A549 treated with AZD2906 at 1 μM for 4 hours (cell line): ENCODE data around the gene BPIFB2. TPM values are rescaled to one million over a fixed set of nuclear protein-coding genes. Genes with fewer than 3 reads are reported as not detected.

ENCODE experiments used
- total RNA-seq: library from RNA; stranded (reverse); fragments of 200-300 nt; extraction: Qiagen RNA extraction; gene quantifications from 5 replicates; pipeline ENCODE4 v1.2.3, GENCODE V29; 2022

Gene BPIFB2, protein sequence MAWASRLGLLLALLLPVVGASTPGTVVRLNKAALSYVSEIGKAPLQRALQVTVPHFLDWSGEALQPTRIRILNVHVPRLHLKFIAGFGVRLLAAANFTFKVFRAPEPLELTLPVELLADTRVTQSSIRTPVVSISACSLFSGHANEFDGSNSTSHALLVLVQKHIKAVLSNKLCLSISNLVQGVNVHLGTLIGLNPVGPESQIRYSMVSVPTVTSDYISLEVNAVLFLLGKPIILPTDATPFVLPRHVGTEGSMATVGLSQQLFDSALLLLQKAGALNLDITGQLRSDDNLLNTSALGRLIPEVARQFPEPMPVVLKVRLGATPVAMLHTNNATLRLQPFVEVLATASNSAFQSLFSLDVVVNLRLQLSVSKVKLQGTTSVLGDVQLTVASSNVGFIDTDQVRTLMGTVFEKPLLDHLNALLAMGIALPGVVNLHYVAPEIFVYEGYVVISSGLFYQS
- total RNA-seq = not detected in 5 replicates

GRCh38 chr20:33007376-33008335, at the start of gene BPIFB2:
Gene BPIFB2, plus strand, starts transcription at chr20:33007704. Its CDS starts 871 bp downstream, at chr20:33008575.

DNA sequence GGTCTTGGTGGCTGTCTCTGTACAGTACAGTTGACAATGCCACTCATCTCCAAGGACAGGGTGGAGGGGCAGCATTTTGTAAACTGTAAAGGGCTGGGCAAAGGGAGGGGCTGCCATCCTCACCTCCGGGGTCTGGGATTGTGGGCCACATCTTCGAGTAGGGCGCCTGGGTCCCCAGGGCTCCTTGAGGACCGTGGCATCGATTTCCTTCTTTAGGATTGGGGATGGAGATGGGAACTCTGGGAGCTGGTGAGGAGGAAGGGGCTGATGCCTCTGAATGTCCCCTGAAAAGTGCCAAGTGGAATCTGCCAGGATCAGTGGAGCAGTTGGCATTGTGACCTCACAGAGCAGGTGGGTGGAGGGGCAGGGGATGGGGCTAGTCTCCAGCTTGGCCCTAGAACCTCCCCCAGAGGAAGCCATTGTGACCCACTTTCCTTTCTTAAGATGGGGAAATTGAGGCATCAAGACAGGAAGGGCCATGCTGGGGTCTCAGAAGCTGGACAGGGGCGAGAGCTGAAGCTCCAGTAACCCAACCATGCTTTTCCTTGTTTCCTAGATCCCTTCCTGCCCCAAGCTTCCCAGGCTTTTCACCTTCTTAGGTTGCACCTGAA, 3.3 kb upstream of the BPIFB2 start, which contains the start of gene SUN5:
Gene SUN5 (minus strand): TSS at position 293 of the 611 bp plus-strand sequence. CDS start 93 bp downstream, at position 200.

DNA sequence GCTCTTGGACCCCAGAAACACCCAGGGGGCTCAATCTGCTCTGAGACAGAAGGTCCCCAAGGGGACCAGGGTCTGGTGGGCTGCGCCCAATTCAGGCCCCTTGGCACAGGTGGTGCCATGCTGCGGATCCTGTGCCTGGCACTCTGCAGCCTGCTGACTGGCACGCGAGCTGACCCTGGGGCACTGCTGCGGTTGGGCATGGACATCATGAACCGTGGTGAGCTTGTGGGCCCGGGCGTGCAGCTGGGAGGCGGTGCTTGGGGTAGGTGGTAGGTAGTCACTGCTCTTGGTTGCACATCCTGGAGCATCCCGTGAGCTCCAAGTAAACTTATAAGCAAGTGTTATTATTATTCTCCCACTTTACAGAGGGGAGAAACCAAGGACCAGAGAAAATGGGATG, 24.0 kb downstream of the BPIFB2 start, which contains the start of gene BPIFB6:
Gene BPIFB6 (plus strand): TSS at position 118 of the 400 bp plus-strand sequence. CDS start 0 bp downstream, at position 118.

GRCh38 chr20:33053291-33054106, 46.0 kb downstream of the BPIFB2 start, which contains the start of gene BPIFB3:
Gene BPIFB3, plus strand, starts transcription at chr20:33053903. Its CDS starts 1,533 bp downstream, at chr20:33055436.

Other genes with a start within 250 kb of the BPIFB2 start
- 3.1 to 4.3 TPM (median 3.9 TPM) in 5 replicates for gene DNMT3B, start 245.3 kb upstream of the BPIFB2 start, total RNA-seq
- gene MAPRE1, start 187.8 kb upstream of the BPIFB2 start, total RNA-seq = 132 to 159 TPM (median 137 TPM) in 5 replicates
- gene EFCAB8, start 148.8 kb upstream of the BPIFB2 start, total RNA-seq = 0.01 TPM in 1 of 5 replicates, not detected in the others
- not detected in 5 replicates for gene SUN5, start 3.3 kb upstream of the BPIFB2 start, total RNA-seq
- not detected in 5 replicates for gene BPIFB6, start 23.9 kb downstream of the BPIFB2 start, total RNA-seq
- not detected in 5 replicates for gene BPIFB3, start 46.2 kb downstream of the BPIFB2 start, total RNA-seq
- gene BPIFB4, start 71.9 kb downstream of the BPIFB2 start, total RNA-seq = not detected in 5 replicates
- gene BPIFA2, start 160.5 kb downstream of the BPIFB2 start, total RNA-seq = 0.11 TPM in 1 of 5 replicates, not detected in the others
- gene BPIFA3, start 209.6 kb downstream of the BPIFB2 start, total RNA-seq = not detected in 5 replicates
- gene BPIFA1, start 228.3 kb downstream of the BPIFB2 start, total RNA-seq = not detected in 5 replicates